ENCODE measurements around the gene LRRC27. TPM values are rescaled to one million over a fixed set of nuclear protein-coding genes. Genes with fewer than 3 reads are reported as not detected.

Gene LRRC27
- total and polyA plus RNA-seq, 4 experiments from 2014 or later = 0.90 to 3.8 (median 3.0) TPM

DNA sequence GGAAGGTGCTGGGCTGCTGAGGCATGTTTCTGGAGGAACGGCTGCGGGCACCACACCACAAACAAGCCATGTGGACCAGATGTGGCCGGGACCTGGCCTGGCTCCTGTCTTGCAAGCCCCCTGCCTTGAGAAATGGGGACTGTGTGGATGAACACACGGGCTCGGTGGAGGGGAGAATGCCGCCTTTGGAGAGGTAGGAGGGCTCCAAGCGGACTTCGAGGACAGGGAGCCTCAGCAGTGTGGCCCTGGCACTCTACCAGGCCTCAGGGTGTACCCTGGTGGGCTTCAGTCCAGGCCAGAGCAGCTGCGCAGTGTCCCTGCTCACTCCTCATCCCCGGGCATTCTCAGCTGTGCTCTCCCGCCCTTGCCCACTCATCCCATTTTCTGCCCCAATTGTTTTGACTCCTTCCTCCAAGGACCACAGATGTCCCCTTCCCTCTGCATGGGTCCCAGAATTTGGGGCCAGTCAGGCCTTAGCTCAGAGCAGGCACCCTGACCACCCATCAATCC lies 96.5 kb downstream of the LRRC27 start:
- H3K9me3 ChIP-seq (ENCODE audit: control insufficient read depth in 1 of 2, low read length in 2 of 2) = no peaks in the 10 kb centered on the region
- POLR2A ChIA-PET (ENCODE audit: partially characterized antibody) = no interaction called here
- no peaks in the 10 kb centered on the region for H3K36me3 Mint-ChIP-seq
- no peaks in the 10 kb centered on the region for H3K4me1 ChIP-seq (ENCODE audit: insufficient read depth, low read length)
- H3K27me3 Mint-ChIP-seq = no peaks in the 10 kb centered on the region
- H3K36me3 ChIP-seq (ENCODE audit: insufficient read depth, low read length) = no peaks in the 10 kb centered on the region
- no peaks in the 10 kb centered on the region for H3K9me3 Mint-ChIP-seq
- no peaks in the 10 kb centered on the region for H3K27me3 ChIP-seq (ENCODE audit: insufficient read depth, low read length)
- no peak for DNase-seq
- peaks cover 4 to 8% (median 6%) of the 10 kb centered on the region in 4 donors for H3K4me1 Mint-ChIP-seq
- CTCF ChIA-PET (ENCODE audit: partially characterized antibody) = no interaction called here
- H3K27ac Mint-ChIP-seq = no peak overlapping the region
- H3K4me3 ChIP-seq (ENCODE audit: low read length in 2 of 2) = no peak overlapping the region
- intact Hi-C loops (cut with micrococcal nuclease) = no loop called here
- H3K4me3 Mint-ChIP-seq = no peak overlapping the region
- H3K27ac ChIP-seq (ENCODE audit: low read depth, low read length) = no peak overlapping the region

Other genes with a start within 250 kb of the LRRC27 start
- gene DPYSL4, start 145.2 kb upstream of the LRRC27 start, total RNA-seq = 1 to 10 TPM in 1 of 2 experiments, under 1 TPM in 1; 0.58 to 1.8 TPM
- gene DPYSL4, start 145.2 kb upstream of the LRRC27 start, polyA plus RNA-seq = under 1 TPM; 0.21 to 0.24 TPM
- 10 to 100 TPM; 12.8 to 14.7 TPM for gene STK32C, start 24.2 kb upstream of the LRRC27 start, total RNA-seq
- 1 to 10 TPM; 7.5 to 8.5 TPM for gene STK32C, start 24.2 kb upstream of the LRRC27 start, polyA plus RNA-seq
- gene PWWP2B, start 65.0 kb downstream of the LRRC27 start, total RNA-seq = 1 to 10 TPM; 9.4 to 9.9 TPM
- 1 to 10 TPM in 1 of 2 donors, under 1 TPM in 1; 0.92 to 3.2 TPM for gene PWWP2B, start 65.0 kb downstream of the LRRC27 start, polyA plus RNA-seq
- gene INPP5A, start 205.6 kb downstream of the LRRC27 start, total RNA-seq = 10 to 100 TPM; 18.9 to 19.3 TPM
- 1 to 10 TPM in 1 of 2 donors, under 1 TPM in 1; 0.61 to 2.7 TPM for gene INPP5A, start 205.6 kb downstream of the LRRC27 start, polyA plus RNA-seq

Measured in CD4-positive, alpha-beta memory T cell (primary cell).